ENCODE measurements around the gene TRPM2. TPM values are rescaled to one million over a fixed set of nuclear protein-coding genes. Genes with fewer than 3 reads are reported as not detected.

TRPM2 gene
- total and polyA plus RNA-seq, 2 donors (not counting 3 experiments of a cell fraction or from before 2014, with no cell fraction given): not detected

DNA sequence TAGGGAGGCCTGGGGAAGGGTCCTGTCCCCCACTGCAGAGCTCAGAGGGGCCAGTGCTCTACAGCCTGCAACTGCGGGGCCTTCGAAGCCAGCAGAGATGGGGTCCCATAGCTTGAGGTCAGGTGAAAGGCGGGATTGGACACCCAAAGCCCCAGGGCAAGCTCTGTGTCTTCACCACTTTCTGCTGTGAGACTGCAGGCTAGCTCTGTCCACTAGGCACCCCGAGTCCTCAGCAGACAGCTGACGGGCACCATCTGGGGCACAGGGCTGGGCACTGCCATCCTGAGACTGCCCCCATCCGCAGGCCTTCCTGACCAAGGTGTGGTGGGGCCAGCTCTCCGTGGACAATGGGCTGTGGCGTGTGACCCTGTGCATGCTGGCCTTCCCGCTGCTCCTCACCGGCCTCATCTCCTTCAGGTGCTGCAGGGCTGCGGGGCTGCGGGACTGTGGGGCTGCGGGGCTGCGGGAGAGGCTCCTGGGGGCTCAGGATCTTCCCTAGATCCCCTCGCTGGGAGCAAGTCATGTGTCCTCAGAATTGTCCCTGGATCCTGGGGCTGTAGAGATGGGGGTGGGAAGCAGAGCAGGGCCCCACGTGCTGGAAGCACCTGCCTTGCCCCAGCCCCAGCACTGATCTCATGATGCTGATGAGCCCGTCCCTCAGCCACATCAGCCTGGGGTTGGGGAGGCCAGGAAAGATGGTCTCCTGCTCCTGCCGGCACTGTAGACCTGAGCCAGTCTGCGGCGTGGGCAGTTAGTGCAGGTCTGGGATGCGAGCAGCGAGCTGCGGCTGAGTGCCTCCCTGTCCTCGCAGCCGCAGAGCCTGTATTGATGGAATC lies 46.8 kb downstream of the TRPM2 start:
- POLR2A ChIA-PET: no interaction called here
- no peaks in the 10 kb centered on the region for H3K79me2 ChIP-seq (ENCODE audit: control insufficient read depth, insufficient read depth, low read length)
- no peak for FAIRE-seq
- H3K4me3 ChIP-seq (replicated peaks in 1 of 3; ENCODE audit: insufficient read depth in 1 of 3, low read depth in 1 of 3, low read length in 3 of 3): no peak overlapping the region
- dilution Hi-C loops (cut with MboI; ENCODE audit: extremely low pct_ligation_motif_present, low sequenced_read_pairs) (no loop called here), intact Hi-C loops (cut with micrococcal nuclease) (no loop called here)
- peaks cover 3% of the 10 kb centered on the region for H3K9me3 ChIP-seq (replicated peaks; ENCODE audit: control insufficient read depth, insufficient read depth, low read length)
- no peaks in the 10 kb centered on the region for H3K9me1 ChIP-seq (replicated peaks; ENCODE audit: control insufficient read depth, extremely low read depth, insufficient read depth, low read length)
- H3K36me3 ChIP-seq (ENCODE audit: control insufficient read depth in 2 of 2, extremely low read depth in 1 of 2, insufficient read depth in 2 of 2, low read length in 2 of 2): no peaks in the 10 kb centered on the region
- H3K4me1 ChIP-seq (ENCODE audit: control insufficient read depth, extremely low read depth, insufficient read depth, low read length): no peaks in the 10 kb centered on the region
- H4K20me1 ChIP-seq (replicated peaks; ENCODE audit: control insufficient read depth, extremely low read depth, insufficient read depth, low read length): no peaks in the 10 kb centered on the region
- H3K4me2 ChIP-seq (ENCODE audit: insufficient read depth, low read length): no peak overlapping the region
- no TSS peak for BruUV-seq (replicated peaks)
- TF ChIP-seq POLR2A (IDR thresholded peaks at IDR 0.05; ENCODE audit: low read depth, low read length): no peak
- TF ChIP-seq GATA2 (IDR thresholded peaks at IDR 0.05; ENCODE audit: insufficient read depth, insufficient read length, low read depth, low read length): no peak
- TF ChIP-seq CTCF (IDR thresholded peaks at IDR 0.05; ENCODE audit: extremely low read depth in 1 of 2, insufficient read depth in 1 of 2, low read depth in 1 of 2, low read length in 2 of 2): no peak
- TF ChIP-seq MYC (IDR thresholded peaks at IDR 0.05; ENCODE audit: low read depth, low read length): no peak
- TF ChIP-seq JUN (IDR thresholded peaks at IDR 0.05; ENCODE audit: borderline replicate concordance, insufficient read depth, insufficient read length, low read depth): no peak
- TF ChIP-seq, protein P1, sequence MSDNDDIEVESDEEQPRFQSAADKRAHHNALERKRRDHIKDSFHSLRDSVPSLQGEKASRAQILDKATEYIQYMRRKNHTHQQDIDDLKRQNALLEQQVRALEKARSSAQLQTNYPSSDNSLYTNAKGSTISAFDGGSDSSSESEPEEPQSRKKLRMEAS (IDR thresholded peaks at IDR 0.05; ENCODE audit: insufficient read depth, insufficient read length): no peak
- no peak for TF ChIP-seq POLR2AphosphoS5 (IDR thresholded peaks at IDR 0.05; ENCODE audit: insufficient read depth, low read depth, low read length)
- no peak for TF ChIP-seq EZH2 (IDR thresholded peaks at IDR 0.05; ENCODE audit: borderline replicate concordance, low read depth, low read length, severe bottlenecking)
- TF ChIP-seq FOS (IDR thresholded peaks at IDR 0.05; ENCODE audit: borderline replicate concordance, insufficient read depth, low read length): no peak
- H3K9ac ChIP-seq (replicated peaks; ENCODE audit: extremely low read depth, insufficient read depth, low read length): no peak overlapping the region
- no peak overlapping the region for H3K27ac ChIP-seq (ENCODE audit: insufficient read depth, low read depth, low read length)
- DNase-seq (ENCODE audit: low read depth, low spot score): no peak
- H3K27me3 ChIP-seq (ENCODE audit: control insufficient read depth in 2 of 2, insufficient read depth in 2 of 2, low read length in 2 of 2): no peaks in the 10 kb centered on the region
- CTCF ChIA-PET: no interaction called here
- no peak overlapping the region for H2AFZ ChIP-seq (ENCODE audit: low read depth, low read length)

Data from endothelial cell of umbilical vein (primary cell).